GM23248 (cell line): ENCODE measurements around the gene CELSR1. TPM values are rescaled to one million over a fixed set of nuclear protein-coding genes. Genes with fewer than 3 reads are reported as not detected.

Experiments
- DNase-seq: peaks from one replicate; pipeline ENCODE4 v3.0.0-alpha.2; 2015
- H2AFZ ChIP-seq: fragments of 200-600 bp; sonication (generic); 2 replicates; pipeline ENCODE4 v1.6.1; 2016; ENCODE audit warnings: antibody characterized with exemption
- H3F3A ChIP-seq: fragments of 200-600 bp; sonication (generic); 2 replicates; pipeline ENCODE4 v1.6.1; 2016; ENCODE audit warnings: mild to moderate bottlenecking, antibody characterized with exemption, mixed run types; ENCODE audit not compliant: insufficient read depth
- H3K27ac ChIP-seq: fragments of 200-600 bp; sonication (generic); 2 replicates; pipeline ENCODE4 v1.5.1; 2016; ENCODE audit warnings: mild to moderate bottlenecking
- H3K27me3 ChIP-seq: fragments of 200-600 bp; sonication (generic); replicated peaks from 2 replicates; pipeline ENCODE4 v1.6.1; 2016; ENCODE audit warnings: mild to moderate bottlenecking; ENCODE audit not compliant: insufficient read depth
- H3K36me3 ChIP-seq: fragments of 200-600 bp; sonication (generic); 2 replicates; pipeline ENCODE4 v1.6.1; 2016; ENCODE audit warnings: low read depth, mild to moderate bottlenecking
- H3K4me1 ChIP-seq: fragments of 200-600 bp; sonication (generic); 2 replicates; pipeline ENCODE4 v1.6.1; 2016; ENCODE audit warnings: mild to moderate bottlenecking; ENCODE audit not compliant: insufficient read depth
- H3K4me2 ChIP-seq: fragments of 200-600 bp; sonication (generic); one replicate; pipeline ENCODE4 v1.6.1; 2016; ENCODE audit warnings: mild to moderate bottlenecking; ENCODE audit not compliant: unreplicated experiment
- H3K4me3 ChIP-seq: fragments of 200-600 bp; sonication (generic); 2 replicates; pipeline ENCODE4 v1.5.1; 2016; ENCODE audit warnings: mild to moderate bottlenecking
- H3K79me2 ChIP-seq: fragments of 200-600 bp; sonication (generic); 2 replicates; pipeline ENCODE4 v1.6.1; 2016; ENCODE audit warnings: mild to moderate bottlenecking; ENCODE audit not compliant: insufficient read depth
- H3K9ac ChIP-seq: fragments of 200-600 bp; sonication (generic); 2 replicates; pipeline ENCODE4 v1.6.1; 2016; ENCODE audit warnings: mild to moderate bottlenecking
- H3K9me2 ChIP-seq: fragments of 200-600 bp; sonication (generic); 2 replicates; pipeline ENCODE4 v1.6.1; 2016; ENCODE audit warnings: mixed run types, mild to moderate bottlenecking, moderate library complexity; ENCODE audit not compliant: insufficient read depth
- H3K9me3 ChIP-seq: fragments of 200-600 bp; sonication (generic); one replicate; pipeline ENCODE4 v1.6.1; 2017; ENCODE audit warnings: low read depth
- H4K20me1 ChIP-seq: fragments of 200-600 bp; sonication (generic); 2 replicates; pipeline ENCODE4 v1.6.0; 2016; ENCODE audit not compliant: insufficient read depth
- EZH2 ChIP-seq: fragments of 200-600 bp; sonication (generic); IDR thresholded peaks from 2 replicates; pipeline ENCODE4 v1.6.1; 2018; ENCODE audit warnings: antibody characterized with exemption, mild to moderate bottlenecking; ENCODE audit not compliant: insufficient read depth, poor library complexity, severe bottlenecking
- EZH2phosphoT487 ChIP-seq: fragments of 200-600 bp; sonication (generic); IDR thresholded peaks from 2 replicates; pipeline ENCODE4 v1.6.1; 2018; ENCODE audit warnings: antibody characterized with exemption, moderate library complexity, mild to moderate bottlenecking, low read depth; ENCODE audit not compliant: insufficient read depth
- WGBS, 2 experiments: methylation state at CpG; one replicate each; pipeline ENCODE4 v1.1.6; 2015 to 2017; ENCODE audit warnings: low lambda C conversion rate in 2 of 2, low coverage in 1 of 2; ENCODE audit errors: missing lambda C conversion rate in 2 of 2; 5-methylcytosine and 5-hydroxymethylcytosine counted together
- in situ Hi-C: fragments of 300-500 bp; cut with MboI; formaldehyde crosslinking; loops from 2 replicates; pipeline ENCODE4 v1.15.0; 2020
- polyA plus RNA-seq: library from polyadenylated mRNA; unstranded; fragments of >200 nt; fragmentation: Nextera tagmentation; extraction: Ambion mirVana; gene quantifications from 2 replicates; pipeline ENCODE4 v1.2.1, GENCODE V29; 2016
- total RNA-seq: library from RNA; depleted of rRNA; stranded (reverse); fragments of >200 nt; shearing (Covaris generic); gene quantifications from 2 replicates; pipeline ENCODE4 v1.2.3, GENCODE V29; 2014

The CELSR1 gene
- total and polyA plus RNA-seq, 2 experiments from 2014 or later: 0.23 to 0.54 TPM

DNA sequence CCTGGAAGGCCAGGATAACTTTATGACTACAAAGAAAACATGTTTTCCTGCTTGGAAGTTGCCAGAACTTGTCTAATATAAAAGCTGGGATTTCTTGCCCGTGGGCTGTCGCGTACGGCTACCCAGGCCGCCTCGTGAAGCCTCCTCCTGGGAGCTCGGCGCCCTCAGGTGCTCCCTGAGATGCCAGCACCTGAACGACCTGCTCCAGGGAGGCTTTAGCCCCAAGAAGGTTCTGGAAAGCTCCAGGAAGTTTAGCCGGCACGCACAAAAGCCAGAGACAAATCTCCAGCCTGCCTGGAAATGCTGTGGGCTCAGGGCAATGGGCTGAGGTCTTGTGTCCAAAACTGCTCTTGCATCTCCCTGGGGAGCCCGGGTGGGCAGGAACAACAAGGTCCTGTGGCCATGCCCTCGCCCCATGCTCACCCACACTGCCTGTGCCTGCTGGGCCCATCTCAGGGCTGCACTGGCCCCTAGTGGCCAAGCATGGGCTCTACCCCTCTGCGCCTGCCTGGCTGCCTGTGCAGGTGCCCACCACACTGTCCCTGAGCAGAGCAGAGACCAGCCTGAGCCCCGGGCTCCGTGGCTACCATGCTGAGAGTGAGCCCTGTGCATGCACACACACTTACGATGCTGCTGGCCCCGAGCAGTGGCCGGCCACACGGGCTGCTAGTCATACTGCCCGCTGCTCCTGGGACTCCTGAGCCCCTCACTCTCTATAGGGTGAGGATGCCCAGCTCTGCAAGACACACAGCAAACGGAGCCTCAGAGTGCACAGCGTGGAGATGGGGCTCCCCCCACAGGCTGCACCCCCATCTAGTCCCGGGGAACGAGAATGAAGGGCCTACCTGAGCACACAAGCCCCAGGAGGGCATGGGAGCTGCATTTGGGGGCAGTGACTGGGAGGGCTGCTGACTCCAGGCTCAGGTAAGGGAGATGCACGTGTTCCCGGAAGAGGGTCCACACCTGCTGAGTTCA lies 4.9 kb upstream of the CELSR1 start:
- Histone ChIP-seq H3K27ac (no peak overlapping the region), H3K36me3 (no peaks in the 10 kb centered on the region), H3K4me2 (no peak overlapping the region), H4K20me1 (no peaks in the 10 kb centered on the region), H2AFZ (no peak overlapping the region), H3K9ac (no peak overlapping the region), H3K9me2 (no peaks in the 10 kb centered on the region), H3K4me3 (no peak overlapping the region), H3K4me1 (peaks cover 35% of the 10 kb centered on the region), H3K79me2 (no peaks in the 10 kb centered on the region), H3K27me3 (no peaks in the 10 kb centered on the region), H3F3A (no peaks in the 10 kb centered on the region; the same call in none of the 2 replicates), H3K9me3 (no peaks in the 10 kb centered on the region)
- TF ChIP-seq EZH2 (no peak), EZH2phosphoT487 (no peak)
- WGBS, 2 experiments: 24 to 29% methylated on average over 27 of the region's 27 CpGs
- in situ Hi-C loops: loop anchor here (10.0 to 25.0 kb wide), 3 partner anchors 157 to 405 kb away; no protein-coding TSS in a partner anchor
- DNase-seq: peak; percentile 81

DNA sequence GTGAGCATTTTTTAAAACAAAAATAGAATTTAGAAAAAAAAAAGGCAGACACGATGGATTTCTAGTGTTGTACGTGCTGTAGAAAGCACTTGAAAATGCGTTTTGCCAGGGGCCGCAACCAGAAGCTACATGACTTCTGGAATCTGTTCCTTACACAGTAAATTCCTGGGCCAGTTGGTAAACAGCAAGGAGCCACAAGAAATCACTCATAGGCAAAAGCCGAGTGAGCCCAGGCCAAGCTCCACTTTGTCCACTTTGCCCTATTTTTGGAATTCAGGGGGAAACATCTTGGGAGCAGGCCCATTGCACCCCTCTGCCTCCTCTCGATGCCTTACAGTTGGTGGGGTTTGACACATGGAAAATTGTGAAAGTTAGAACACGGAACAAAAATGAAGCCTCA lies 4.1 kb upstream of the CELSR1 start:
- Histone ChIP-seq H3K4me1 (peaks cover 27% of the 10 kb centered on the region), H3K36me3 (no peaks in the 10 kb centered on the region), H2AFZ (no peak overlapping the region), H3K9me2 (no peaks in the 10 kb centered on the region), H3K4me2 (no peak overlapping the region), H3K27ac (no peak overlapping the region), H3K9ac (no peak overlapping the region), H3F3A (no peaks in the 10 kb centered on the region; the same call in 1 of the 2 replicates), H3K79me2 (no peaks in the 10 kb centered on the region), H3K9me3 (no peaks in the 10 kb centered on the region), H4K20me1 (no peaks in the 10 kb centered on the region), H3K27me3 (no peaks in the 10 kb centered on the region), H3K4me3 (no peak overlapping the region)
- 87 to 91% methylated on average over 7 of the region's 7 CpGs for WGBS, 2 experiments
- in situ Hi-C loops: loop anchor here (10.0 to 25.0 kb wide), 3 partner anchors 157 to 404 kb away; no protein-coding TSS in a partner anchor
- TF ChIP-seq EZH2 (no peak), EZH2phosphoT487 (no peak)
- DNase-seq: no peak

DNA sequence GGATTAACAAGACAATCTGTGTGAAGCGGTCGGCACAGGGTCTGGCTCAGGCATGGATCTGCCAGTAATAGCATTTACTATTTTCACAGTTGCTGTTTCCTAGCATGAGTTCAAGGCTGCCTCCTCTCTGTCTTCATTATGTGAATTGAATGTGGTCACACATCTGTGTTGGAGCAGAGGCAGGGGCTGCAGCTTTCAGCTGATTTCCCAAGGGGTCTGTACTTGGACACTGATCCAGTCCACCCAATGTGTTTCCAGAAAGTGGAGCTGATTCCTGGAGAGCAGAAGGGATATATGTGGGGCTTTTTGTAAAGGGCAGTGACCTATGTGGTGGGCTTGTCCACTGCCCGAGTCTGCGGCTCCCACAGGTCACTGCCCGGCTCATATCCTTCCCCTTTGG lies 3.5 kb upstream of the CELSR1 start:
- TF ChIP-seq EZH2phosphoT487: no peak
- no peak for TF ChIP-seq EZH2
- no peaks in the 10 kb centered on the region for H3K9me3 ChIP-seq
- H2AFZ ChIP-seq: no peak overlapping the region
- in situ Hi-C loops: loop anchor here (10.0 to 25.0 kb wide), 3 partner anchors 156 to 404 kb away; no protein-coding TSS in a partner anchor
- H3K9me2 ChIP-seq: no peaks in the 10 kb centered on the region
- no peak overlapping the region for H3K4me2 ChIP-seq
- H3K9ac ChIP-seq: no peak overlapping the region
- H3K27ac ChIP-seq: no peak overlapping the region
- H4K20me1 ChIP-seq: no peaks in the 10 kb centered on the region
- no peaks in the 10 kb centered on the region for H3F3A ChIP-seq
- H3K27me3 ChIP-seq: no peaks in the 10 kb centered on the region
- H3K79me2 ChIP-seq: no peaks in the 10 kb centered on the region
- WGBS, 2 experiments: 98 to 100% methylated on average over 5 of the region's 5 CpGs
- H3K4me3 ChIP-seq: no peak overlapping the region
- H3K4me1 ChIP-seq: peaks cover 21% of the 10 kb centered on the region
- H3K36me3 ChIP-seq: no peaks in the 10 kb centered on the region
- DNase-seq: no peak

GRCh38 chr22:46539169-46539568 lies 1.7 kb upstream of the CELSR1 start:
- Histone ChIP-seq H2AFZ (peak overlapping the region; percentile 52), H3K9ac (peak overlapping the region; percentile 19; the same call in 1 of the 2 replicates), H3K27me3 (no peaks in the 10 kb centered on the region), H3K79me2 (no peaks in the 10 kb centered on the region), H3K4me1 (peaks cover 12% of the 10 kb centered on the region), H3K4me2 (peak overlapping the region; percentile 73), H3K4me3 (peak overlapping the region; percentile 68), H3K9me2 (no peaks in the 10 kb centered on the region), H3K36me3 (no peaks in the 10 kb centered on the region), H3K9me3 (no peaks in the 10 kb centered on the region), H4K20me1 (no peaks in the 10 kb centered on the region), H3K27ac (no peak overlapping the region), H3F3A (no peaks in the 10 kb centered on the region)
- DNase-seq: no peak
- no peak for TF ChIP-seq EZH2phosphoT487
- no peak for TF ChIP-seq EZH2
- in situ Hi-C loops: loop anchor here (25.0 kb wide), 1 partner anchor 402 kb away; no protein-coding TSS in a partner anchor
- WGBS, 2 experiments: 46 to 50% methylated on average over 9 of the region's 9 CpGs
